Neural cell (in vitro differentiated cells): Measurements from ENCODE around the gene FZR1.
A peak's percentile ranks its signal among the peaks of the same experiment; 100 is the strongest.

Experiments
- CTCF ChIP-seq: fragments of 450-650 bp; IDR thresholded peaks from 2 replicates; pipeline ENCODE4 v1.5.1; 2014; ENCODE audit warnings: antibody characterized with exemption, mild to moderate bottlenecking, moderate library complexity; ENCODE audit not compliant: poor library complexity, severe bottlenecking
- EP300 ChIP-seq: fragments of 450-650 bp; conservative IDR thresholded peaks from 2 replicates; pipeline ENCODE4 v1.6.1; 2014; ENCODE audit warnings: antibody characterized with exemption, mild to moderate bottlenecking, moderate library complexity; ENCODE audit not compliant: poor library complexity, severe bottlenecking
- POLR2AphosphoS5 ChIP-seq: IDR thresholded peaks from 2 replicates; pipeline ENCODE4 v1.6.1; 2012
- RAD21 ChIP-seq: fragments of 450-650 bp; conservative IDR thresholded peaks from 2 replicates; pipeline ENCODE4 v1.6.1; 2014; ENCODE audit warnings: antibody characterized with exemption, mild to moderate bottlenecking, moderate library complexity

- peak; percentile 46 for TF ChIP-seq RAD21
- TF ChIP-seq EP300: no peak
- no peak for TF ChIP-seq POLR2AphosphoS5
- TF ChIP-seq CTCF: peak; percentile 60
Observed at GRCh38 chr19:3471954-3472655, 34.0 kb upstream of the FZR1 start.
